HepG2 (cell line): ENCODE results near the gene BTAF1. TPM values are rescaled to one million over a fixed set of nuclear protein-coding genes. Genes with fewer than 3 reads are reported as not detected.

Experiments
- ATAC-seq: fragments of 200-7000 bp; cut with Tn5 transposase; 3 replicates; pipeline ENCODE4 v1.9.1; 2020; ENCODE audit warnings: mild to moderate bottlenecking, moderate library complexity
- BruUV-seq: library from RNA; stranded (reverse); fragments of 400-500 nt; replicated peaks from 2 replicates; lab custom pipeline; 2021; lab: Mats Ljungman, UMichigan
- CTCF ChIA-PET: fragments of 300-600 bp; formaldehyde crosslinking; extraction: SDS; loops from one replicate; lab custom pipeline; 2021; ENCODE audit warnings: low total read pairs, inconsistent platforms, low intra/inter-chr PET ratio; lab: Yijun Ruan, JAX
- POLR2A ChIA-PET: fragments of 350-600 bp; sonication (Branson Sonifier 250); formaldehyde crosslinking; loops from one replicate; lab custom pipeline; 2020; ENCODE audit warnings: antibody characterized with exemption, inconsistent platforms; lab: Yijun Ruan, JAX
- DNase-seq: peaks from one replicate; pipeline ENCODE4 v3.0.0-alpha.2; 2015; ENCODE audit warnings: low spot score
- FAIRE-seq: peaks from 3 replicates; lab custom pipeline; 2011; peaks lifted over from hg19 to GRCh38; lab: Jason Lieb, UNC
- H2AFZ ChIP-seq: one replicate; pipeline ENCODE4 v1.6.1; 2011; ENCODE audit warnings: low read length, inconsistent platforms
- H3K27ac ChIP-seq: fragments of 300-600 bp; 3 replicates; pipeline ENCODE4 v1.8.0; 2011; ENCODE audit warnings: mixed run types, mild to moderate bottlenecking, mixed read lengths, low read length, inconsistent platforms; ENCODE audit not compliant: insufficient read depth; ENCODE audit errors: extremely low read length
- H3K27me3 ChIP-seq, 2 experiments: fragments of 200-600 bp in 1 of 2; 2 replicates in 1 of 2; 3 replicates in 1 of 2; pipeline versions ENCODE4 v1.6.0 to v1.8.0; 2011; ENCODE audit warnings: low read length in 2 of 2, mild to moderate bottlenecking in 2 of 2, moderate library complexity in 2 of 2, inconsistent platforms in 1 of 2; ENCODE audit not compliant: insufficient read depth in 2 of 2, control insufficient read depth in 1 of 2
- H3K36me3 ChIP-seq, 2 experiments: fragments of 200-600 bp in 1 of 2; replicated peaks in 1 of 2; 2 replicates in 1 of 2; 3 replicates in 1 of 2; pipeline versions ENCODE4 v1.5.1 to v1.8.0; 2011; ENCODE audit warnings: low read length in 2 of 2, inconsistent platforms in 1 of 2; ENCODE audit not compliant: insufficient read depth in 2 of 2, control insufficient read depth in 1 of 2
- H3K4me1 ChIP-seq: 2 replicates; pipeline ENCODE4 v1.5.1; 2012; ENCODE audit warnings: low read length, inconsistent platforms; ENCODE audit not compliant: insufficient read depth
- H3K4me2 ChIP-seq: 2 replicates; pipeline ENCODE4 v1.6.0; 2011; ENCODE audit warnings: low read depth, low read length, inconsistent platforms
- H3K4me3 ChIP-seq, 3 experiments: fragments of 200-600 bp in 1 of 3; sonication (generic), shearing (Covaris generic) in 1 of 3; replicated peaks in 1 of 3; 2 replicates each; pipeline ENCODE4 v1.5.1; 2011 to 2016; ENCODE audit warnings: low read length in 3 of 3, inconsistent platforms in 2 of 3, low read depth in 2 of 3, mild to moderate bottlenecking in 2 of 3, control low read depth in 1 of 3, mixed read lengths in 1 of 3; ENCODE audit not compliant: insufficient read depth in 1 of 3
- H3K79me2 ChIP-seq: one replicate; pipeline ENCODE4 v1.6.1; 2011; ENCODE audit warnings: low read length, inconsistent platforms; ENCODE audit not compliant: insufficient read depth
- H3K9ac ChIP-seq: 2 replicates; pipeline ENCODE4 v1.6.0; 2011; ENCODE audit warnings: mild to moderate bottlenecking, low read depth, low read length, inconsistent platforms; ENCODE audit not compliant: insufficient read depth
- H3K9me3 ChIP-seq: 2 replicates; pipeline ENCODE4 v1.5.1; 2012; ENCODE audit warnings: mild to moderate bottlenecking, low read length
- H4K20me1 ChIP-seq: 2 replicates; pipeline ENCODE4 v1.6.0; 2011; ENCODE audit warnings: inconsistent platforms, mild to moderate bottlenecking, low read length, moderate library complexity; ENCODE audit not compliant: insufficient read depth
- FOXJ3 ChIP-seq: sonication (generic); formaldehyde crosslinking; IDR thresholded peaks from 2 replicates; pipeline ENCODE4 v1.4.0; 2020; ENCODE audit warnings: missing genetic modification reagents, mild to moderate bottlenecking, borderline replicate concordance
- PPARG ChIP-seq: conservative IDR thresholded peaks from 2 replicates; pipeline ENCODE4 v1.6.1; 2016; ENCODE audit warnings: missing biosample characterization, missing genetic modification reagents
- SP4 ChIP-seq: sonication (generic); formaldehyde crosslinking; IDR thresholded peaks from 2 replicates; pipeline ENCODE4 v1.8.1; 2023; ENCODE audit warnings: mild to moderate bottlenecking, missing genetic modification reagents
- SRSF1 ChIP-seq: fragments of 200-400 bp; formaldehyde crosslinking; optimal IDR thresholded peaks from 2 replicates; pipeline ENCODE3; 2017; ENCODE audit warnings: mild to moderate bottlenecking, low read depth, low read length, moderate library complexity
- TARDBP ChIP-seq: sonication (generic); formaldehyde crosslinking; IDR thresholded peaks from 2 replicates; pipeline ENCODE4 v1.8.0; 2022; ENCODE audit warnings: mild to moderate bottlenecking, missing genetic modification reagents
- ZMYM4 ChIP-seq: sonication (generic); formaldehyde crosslinking; IDR thresholded peaks from 2 replicates; pipeline ENCODE4 v1.8.1; 2023; ENCODE audit warnings: mild to moderate bottlenecking, missing genetic modification reagents
- ZNF30 ChIP-seq: sonication (generic); formaldehyde crosslinking; IDR thresholded peaks from 2 replicates; pipeline ENCODE4 v1.5.0; 2020; ENCODE audit warnings: mild to moderate bottlenecking, missing genetic modification reagents
- WGBS: methylation state at CpG from one replicate; pipeline ENCODE4 v1.1.6; 2017; ENCODE audit warnings: low lambda C conversion rate; 5-methylcytosine and 5-hydroxymethylcytosine counted together
- in situ Hi-C: cut with HindIII; loops from 2 replicates; pipeline ENCODE4 v1.10.0; 2017; ENCODE audit warnings: low pct_unique_long_range_greater_than_20kb; ENCODE audit not compliant: extremely low pct_ligation_motif_present
- intact Hi-C: fragments of 100-400 bp; cut with micrococcal nuclease; formaldehyde crosslinking; loops from one replicate; pipeline ENCODE4 v1.10.0; 2022; ENCODE audit not compliant: unreplicated experiment
- polyA plus RNA-seq, 8 experiments: library from polyadenylated mRNA; depleted of rRNA in 3 of 8; stranded (reverse) in 7 of 8; unstranded in 1 of 8; fragments of >200 nt; fragmentation: Illumina TruSeq in 4 of 8; extraction: Trizol in 4 of 8; gene quantifications; 2 replicates each; pipeline versions ENCODE4 v1.2.1 to v1.2.3, GENCODE V29; 2011 to 2016; ENCODE audit warnings: low read depth in 4 of 8, missing spikeins in 1 of 8, mixed read lengths in 1 of 8; ENCODE audit not compliant: insufficient read depth in 1 of 8
- total RNA-seq, 5 experiments: library from RNA; depleted of rRNA; stranded (reverse); fragments of >200 nt; fragmentation: Illumina TruSeq; extraction: Trizol; gene quantifications; 2 replicates each; pipeline ENCODE4 v1.2.3, GENCODE V29; 2016; ENCODE audit warnings: low read depth in 1 of 5
- TF ChIP-seq, protein P1 (sequence below): sonication (generic); formaldehyde crosslinking; IDR thresholded peaks from 2 replicates; pipeline ENCODE4 v1.5.0; 2020; ENCODE audit warnings: mild to moderate bottlenecking, missing genetic modification reagents
- TF ChIP-seq, protein P2 (sequence below): sonication (generic); formaldehyde crosslinking; IDR thresholded peaks from 2 replicates; pipeline ENCODE4 v1.5.1; 2020; ENCODE audit warnings: missing genetic modification reagents, mild to moderate bottlenecking, borderline replicate concordance
- TF ChIP-seq, protein P3 (sequence below): sonication (generic); formaldehyde crosslinking; IDR thresholded peaks from 2 replicates; pipeline ENCODE4 v1.4.0; 2020; ENCODE audit warnings: missing genetic modification reagents

BTAF1 gene
- total and polyA plus RNA-seq, 2 of the 13 experiments (the other 11 are each of a cell fraction or from before 2014, with no cell fraction given) = 38.6 to 54.1 TPM

DNA sequence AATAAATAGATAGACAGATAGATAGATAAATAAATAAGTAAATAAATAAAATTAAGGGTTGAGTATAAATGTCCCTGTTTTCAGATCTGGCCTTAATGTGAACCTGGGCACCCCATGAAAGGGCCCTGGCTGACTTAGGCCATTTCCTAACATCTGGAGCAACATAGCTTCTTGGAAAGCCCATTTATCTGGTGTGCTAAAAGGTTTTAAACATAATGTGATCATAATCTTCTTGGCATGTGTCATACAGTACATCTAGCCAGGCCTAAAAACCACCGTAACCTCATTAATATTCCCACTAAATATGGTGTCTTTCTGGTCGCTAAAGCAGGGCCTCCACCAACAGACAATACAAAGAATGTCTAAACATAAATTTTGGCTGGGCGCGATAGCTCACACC is 142.8 kb downstream of the BTAF1 start:
- in situ Hi-C loops (no loop called here), intact Hi-C loops (no loop called here)
- no peaks in the 10 kb centered on the region for H4K20me1 ChIP-seq
- H3K9ac ChIP-seq = no peak overlapping the region
- no peak for FAIRE-seq
- H3K9me3 ChIP-seq = no peaks in the 10 kb centered on the region
- POLR2A ChIA-PET = no interaction called here
- H3K4me3 ChIP-seq = no peak overlapping the region
- CTCF ChIA-PET = no interaction called here
- BruUV-seq = no TSS peak
- no peak overlapping the region for H3K27ac ChIP-seq
- TF ChIP-seq, protein P1, sequence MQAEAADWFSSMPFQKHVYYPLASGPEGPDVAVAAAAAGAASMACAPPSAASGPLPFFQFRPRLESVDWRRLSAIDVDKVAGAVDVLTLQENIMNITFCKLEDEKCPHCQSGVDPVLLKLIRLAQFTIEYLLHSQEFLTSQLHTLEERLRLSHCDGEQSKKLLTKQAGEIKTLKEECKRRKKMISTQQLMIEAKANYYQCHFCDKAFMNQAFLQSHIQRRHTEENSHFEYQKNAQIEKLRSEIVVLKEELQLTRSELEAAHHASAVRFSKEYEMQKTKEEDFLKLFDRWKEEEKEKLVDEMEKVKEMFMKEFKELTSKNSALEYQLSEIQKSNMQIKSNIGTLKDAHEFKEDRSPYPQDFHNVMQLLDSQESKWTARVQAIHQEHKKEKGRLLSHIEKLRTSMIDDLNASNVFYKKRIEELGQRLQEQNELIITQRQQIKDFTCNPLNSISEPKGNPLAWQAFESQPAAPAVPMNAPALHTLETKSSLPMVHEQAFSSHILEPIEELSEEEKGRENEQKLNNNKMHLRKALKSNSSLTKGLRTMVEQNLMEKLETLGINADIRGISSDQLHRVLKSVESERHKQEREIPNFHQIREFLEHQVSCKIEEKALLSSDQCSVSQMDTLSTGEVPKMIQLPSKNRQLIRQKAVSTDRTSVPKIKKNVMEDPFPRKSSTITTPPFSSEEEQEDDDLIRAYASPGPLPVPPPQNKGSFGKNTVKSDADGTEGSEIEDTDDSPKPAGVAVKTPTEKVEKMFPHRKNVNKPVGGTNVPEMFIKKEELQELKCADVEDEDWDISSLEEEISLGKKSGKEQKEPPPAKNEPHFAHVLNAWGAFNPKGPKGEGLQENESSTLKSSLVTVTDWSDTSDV (CRISPR knock-in tag) = no peak
- TF ChIP-seq SP4 = no peak
- no peaks in the 10 kb centered on the region; a peak in 1 of 5 replicates for H3K36me3 ChIP-seq
- WGBS = 100% methylated on average over 4 of the region's 4 CpGs
- no peaks in the 10 kb centered on the region for H3K27me3 ChIP-seq
- H3K4me2 ChIP-seq = no peak overlapping the region
- no peaks in the 10 kb centered on the region for H3K79me2 ChIP-seq
- ATAC-seq = no peak
- no peak for DNase-seq
- no peaks in the 10 kb centered on the region for H3K4me1 ChIP-seq
- no peak overlapping the region for H2AFZ ChIP-seq

DNA sequence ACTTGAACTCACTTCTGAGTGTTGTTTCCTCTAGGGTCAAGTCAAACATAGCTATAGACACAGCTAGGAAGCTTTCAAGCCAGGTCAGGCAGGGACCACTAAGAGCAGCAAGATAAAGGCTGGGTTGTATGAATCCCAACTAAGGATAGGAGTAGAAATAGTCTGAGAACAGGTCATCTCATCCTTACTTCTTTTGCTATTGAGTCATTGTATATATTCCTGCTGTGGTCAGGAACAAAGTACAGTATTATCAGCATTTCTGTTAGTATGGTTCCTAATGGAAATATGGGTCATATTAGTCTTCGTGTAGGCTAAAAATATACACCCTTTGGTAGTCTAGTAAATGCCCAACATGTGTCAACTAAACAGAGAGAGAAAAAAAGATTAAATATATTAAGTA is 145.3 kb downstream of the BTAF1 start:
- no peaks in the 10 kb centered on the region for H3K4me1 ChIP-seq
- CTCF ChIA-PET = no interaction called here
- 76% methylated on average over 1 of the region's 1 CpG for WGBS
- intact Hi-C loops (no loop called here), in situ Hi-C loops (no loop called here)
- H3K79me2 ChIP-seq = no peaks in the 10 kb centered on the region
- no peak overlapping the region for H3K4me2 ChIP-seq
- no peak overlapping the region for H2AFZ ChIP-seq
- POLR2A ChIA-PET = no interaction called here
- H4K20me1 ChIP-seq = no peaks in the 10 kb centered on the region
- no peak overlapping the region for H3K9ac ChIP-seq
- no peak for ATAC-seq
- no peak for DNase-seq
- no peaks in the 10 kb centered on the region; a peak in 1 of 5 replicates for H3K36me3 ChIP-seq
- no peak for FAIRE-seq
- no peaks in the 10 kb centered on the region for H3K9me3 ChIP-seq
- BruUV-seq = no TSS peak
- no peak overlapping the region for H3K4me3 ChIP-seq
- no peaks in the 10 kb centered on the region for H3K27me3 ChIP-seq
- H3K27ac ChIP-seq = no peak overlapping the region
- TF ChIP-seq, protein P2, sequence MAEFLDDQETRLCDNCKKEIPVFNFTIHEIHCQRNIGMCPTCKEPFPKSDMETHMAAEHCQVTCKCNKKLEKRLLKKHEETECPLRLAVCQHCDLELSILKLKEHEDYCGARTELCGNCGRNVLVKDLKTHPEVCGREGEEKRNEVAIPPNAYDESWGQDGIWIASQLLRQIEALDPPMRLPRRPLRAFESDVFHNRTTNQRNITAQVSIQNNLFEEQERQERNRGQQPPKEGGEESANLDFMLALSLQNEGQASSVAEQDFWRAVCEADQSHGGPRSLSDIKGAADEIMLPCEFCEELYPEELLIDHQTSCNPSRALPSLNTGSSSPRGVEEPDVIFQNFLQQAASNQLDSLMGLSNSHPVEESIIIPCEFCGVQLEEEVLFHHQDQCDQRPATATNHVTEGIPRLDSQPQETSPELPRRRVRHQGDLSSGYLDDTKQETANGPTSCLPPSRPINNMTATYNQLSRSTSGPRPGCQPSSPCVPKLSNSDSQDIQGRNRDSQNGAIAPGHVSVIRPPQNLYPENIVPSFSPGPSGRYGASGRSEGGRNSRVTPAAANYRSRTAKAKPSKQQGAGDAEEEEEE (CRISPR knock-in tag) = no peak
- TF ChIP-seq FOXJ3 (CRISPR knock-in tag) (no peak), ZNF30 (no peak), SRSF1 (no peak), ZMYM4 (CRISPR knock-in tag) (no peak), PPARG (no peak), TARDBP (no peak)
- TF ChIP-seq, protein P3, sequence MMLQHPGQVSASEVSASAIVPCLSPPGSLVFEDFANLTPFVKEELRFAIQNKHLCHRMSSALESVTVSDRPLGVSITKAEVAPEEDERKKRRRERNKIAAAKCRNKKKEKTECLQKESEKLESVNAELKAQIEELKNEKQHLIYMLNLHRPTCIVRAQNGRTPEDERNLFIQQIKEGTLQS (CRISPR knock-in tag) = no peak
